KOPT-K1 (cell line): ENCODE results near the gene ACSM6.

Experiments used
- H3K27ac ChIP-seq: fragments of 200-600 bp; sonication (generic); 2 replicates; pipeline ENCODE4 v1.5.1; 2016; ENCODE audit warnings: antibody characterized with exemption, mild to moderate bottlenecking, low read depth, low read length; ENCODE audit not compliant: poor library complexity, severe bottlenecking
- H3K36me3 ChIP-seq: fragments of 200-600 bp; sonication (generic); 2 replicates; pipeline ENCODE4 v1.5.1; 2017; ENCODE audit warnings: antibody characterized with exemption, mild to moderate bottlenecking, low read length, moderate library complexity; ENCODE audit not compliant: insufficient read depth
- H3K9me3 ChIP-seq: fragments of 200-600 bp; sonication (generic); 2 replicates; pipeline ENCODE4 v1.5.1; 2017; ENCODE audit warnings: antibody characterized with exemption, low read length, mild to moderate bottlenecking; ENCODE audit not compliant: insufficient read depth, poor library complexity, severe bottlenecking

The ACSM6 gene

DNA sequence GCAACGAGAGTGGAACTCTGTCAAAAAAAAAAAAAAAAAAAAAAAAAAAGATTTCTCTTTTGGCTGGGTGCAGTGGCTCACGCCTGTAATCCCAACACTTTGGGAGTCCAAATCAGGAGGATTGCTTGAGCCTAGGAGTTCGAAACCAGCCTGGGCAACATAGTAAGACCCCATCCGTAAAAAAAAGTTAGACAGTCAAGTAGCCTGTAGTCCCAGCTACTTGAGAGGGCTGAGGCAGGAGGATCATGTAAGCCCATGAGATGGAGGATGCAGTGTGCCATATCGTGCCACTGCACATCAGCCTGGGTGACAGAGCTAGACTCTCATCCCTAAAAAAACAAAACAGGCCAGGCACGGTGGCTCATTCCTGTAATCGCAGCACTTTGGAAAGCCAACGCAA is 71.5 kb downstream of the ACSM6 start:
- Histone ChIP-seq H3K36me3 (no peaks in the 10 kb centered on the region), H3K9me3 (no peaks in the 10 kb centered on the region), H3K27ac (no peak overlapping the region)

DNA sequence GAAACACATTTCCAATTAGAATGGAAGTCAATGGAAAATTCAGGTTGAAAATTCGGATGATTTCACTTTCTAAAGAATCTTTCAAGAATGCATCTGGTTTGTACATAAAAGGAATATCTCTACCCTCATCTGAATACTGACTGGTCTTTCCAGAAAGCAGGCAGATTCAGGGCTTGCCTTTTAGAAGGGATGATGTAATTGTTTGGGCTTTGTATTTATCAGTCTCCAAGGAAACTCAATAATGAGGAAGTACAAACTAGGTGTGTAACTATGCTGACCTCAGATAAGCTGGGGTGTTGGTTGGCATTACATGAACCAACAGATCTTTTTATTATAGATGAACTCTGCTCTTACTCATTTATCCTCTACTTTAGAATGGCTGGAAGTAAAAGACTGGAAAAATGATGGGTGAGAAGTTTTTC is 72.6 kb downstream of the ACSM6 start:
- Histone ChIP-seq H3K9me3 (no peaks in the 10 kb centered on the region), H3K27ac (no peak overlapping the region), H3K36me3 (no peaks in the 10 kb centered on the region)

GRCh38 chr10:95267251-95267650 is 73.2 kb downstream of the ACSM6 start:
- H3K36me3 ChIP-seq: no peaks in the 10 kb centered on the region
- no peaks in the 10 kb centered on the region for H3K9me3 ChIP-seq
- H3K27ac ChIP-seq: no peak overlapping the region

- no peak overlapping the region for H3K27ac ChIP-seq
- H3K9me3 ChIP-seq: no peaks in the 10 kb centered on the region
- H3K36me3 ChIP-seq: no peaks in the 10 kb centered on the region
Observed at GRCh38 chr10:95268438-95268837, 74.4 kb downstream of the ACSM6 start.

DNA sequence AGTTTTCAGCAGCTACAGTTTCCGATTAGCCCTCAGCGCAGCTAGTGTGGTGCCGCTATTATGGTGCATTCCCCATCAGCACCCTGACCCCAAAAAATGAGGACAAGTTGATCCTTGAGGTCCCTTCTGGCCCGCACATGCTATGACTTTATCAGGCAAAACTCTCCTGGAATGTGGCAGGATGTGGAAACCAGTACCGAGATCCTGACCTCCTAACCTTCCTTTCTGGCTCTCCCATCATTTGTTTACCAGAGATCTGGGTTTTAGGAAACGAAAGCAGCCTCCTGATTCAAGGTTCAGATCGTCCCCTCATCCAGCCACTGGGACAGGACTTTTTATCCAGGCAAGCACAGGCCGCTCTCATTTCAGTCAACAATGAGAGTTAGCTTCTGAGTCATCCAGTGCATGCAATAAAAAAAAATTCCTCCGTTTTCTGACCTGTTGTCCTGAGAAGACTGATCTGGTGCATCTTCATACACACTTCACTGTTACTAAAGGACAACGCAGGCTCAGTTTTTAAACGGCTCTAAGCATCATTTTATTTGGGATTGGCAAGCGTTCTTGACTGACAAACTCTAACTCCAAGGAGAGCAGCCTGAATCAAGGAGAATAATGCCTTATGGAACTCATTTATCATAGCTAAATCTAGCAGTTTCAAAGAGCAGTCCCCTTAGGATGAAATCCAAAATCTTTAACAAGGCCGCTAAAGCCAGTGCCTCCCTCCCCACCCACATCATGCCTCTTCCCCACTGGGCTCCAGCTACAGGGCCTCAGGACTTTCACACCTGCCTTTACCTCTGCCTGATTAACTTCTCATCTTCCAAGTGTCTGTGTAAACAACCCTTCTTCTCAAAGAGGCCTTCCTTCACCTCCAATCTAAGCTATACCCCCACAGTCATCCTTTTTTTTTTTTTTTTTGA is 79.6 kb downstream of the ACSM6 start:
- Histone ChIP-seq H3K27ac (no peak overlapping the region), H3K36me3 (no peaks in the 10 kb centered on the region), H3K9me3 (no peaks in the 10 kb centered on the region)

DNA sequence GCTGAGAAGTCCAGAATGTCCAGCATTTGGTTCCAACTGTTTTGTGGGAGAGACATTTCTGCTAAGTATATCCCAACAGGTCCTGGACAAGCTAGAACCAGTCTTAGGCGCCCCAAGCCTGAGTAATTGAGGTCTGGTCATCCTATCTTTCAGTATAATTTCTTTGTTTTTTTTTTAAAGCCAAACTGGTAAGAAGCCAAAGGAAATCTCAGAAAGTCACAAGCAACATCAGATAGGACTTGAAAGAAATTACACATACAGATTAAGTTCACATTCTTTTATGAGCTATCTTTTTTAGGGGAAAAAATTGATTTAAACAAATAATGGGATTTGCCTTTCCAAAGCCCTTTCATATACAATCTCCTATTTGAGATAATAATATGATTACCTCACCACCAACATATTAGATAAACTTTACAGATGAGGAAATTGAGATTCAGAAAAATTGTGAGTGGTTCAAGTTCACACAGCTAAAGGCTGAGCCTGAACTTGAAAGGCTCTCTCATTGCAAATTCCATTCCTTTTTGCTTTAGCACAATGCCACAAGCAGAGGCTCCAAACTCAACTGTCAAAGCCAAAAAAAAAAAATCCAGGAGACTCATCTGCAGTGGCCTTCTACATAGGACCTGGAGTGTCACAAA is 81.8 kb downstream of the ACSM6 start:
- no peaks in the 10 kb centered on the region for H3K9me3 ChIP-seq
- no peak overlapping the region for H3K27ac ChIP-seq
- no peaks in the 10 kb centered on the region for H3K36me3 ChIP-seq

DNA sequence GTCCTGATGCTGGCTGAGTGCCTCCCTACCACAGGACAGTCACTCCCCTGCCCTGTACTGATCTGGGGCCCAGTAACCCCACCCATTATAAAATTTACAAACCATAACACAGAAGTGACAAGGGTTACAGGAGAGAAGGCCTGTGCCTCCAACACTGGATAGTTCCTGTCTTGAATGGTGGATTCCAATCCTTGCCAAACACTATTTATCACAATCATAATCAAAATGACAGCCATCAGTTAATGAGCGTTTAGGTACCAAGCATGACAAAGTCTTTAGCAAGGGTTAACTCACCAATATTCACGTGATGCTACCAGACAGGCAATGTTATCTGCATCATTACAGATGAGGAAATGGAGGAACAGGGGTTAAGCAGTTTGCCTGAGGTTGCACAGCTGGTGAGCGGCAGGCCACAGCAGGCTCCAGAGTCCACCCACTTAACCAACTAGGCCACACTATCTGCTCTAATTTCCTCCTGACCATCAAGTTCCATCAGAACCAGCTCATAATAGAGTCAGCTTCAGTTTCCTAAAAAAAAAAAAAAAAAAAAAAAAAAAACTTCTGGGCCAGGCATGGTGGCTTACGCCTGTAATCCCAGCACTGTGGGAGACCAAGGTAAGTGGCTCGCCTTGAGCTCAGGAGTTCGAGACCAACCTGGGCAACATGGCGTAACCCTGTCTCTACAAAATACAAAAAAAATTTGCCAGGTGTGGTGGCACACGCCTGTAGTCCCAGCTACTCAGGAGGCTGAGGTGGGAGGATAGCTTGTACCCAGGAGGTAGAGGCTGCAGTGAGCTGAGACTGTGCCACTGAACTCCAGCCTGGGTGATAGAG is 82.5 kb downstream of the ACSM6 start:
- H3K27ac ChIP-seq: no peak overlapping the region
- H3K9me3 ChIP-seq: no peaks in the 10 kb centered on the region
- no peaks in the 10 kb centered on the region for H3K36me3 ChIP-seq

DNA sequence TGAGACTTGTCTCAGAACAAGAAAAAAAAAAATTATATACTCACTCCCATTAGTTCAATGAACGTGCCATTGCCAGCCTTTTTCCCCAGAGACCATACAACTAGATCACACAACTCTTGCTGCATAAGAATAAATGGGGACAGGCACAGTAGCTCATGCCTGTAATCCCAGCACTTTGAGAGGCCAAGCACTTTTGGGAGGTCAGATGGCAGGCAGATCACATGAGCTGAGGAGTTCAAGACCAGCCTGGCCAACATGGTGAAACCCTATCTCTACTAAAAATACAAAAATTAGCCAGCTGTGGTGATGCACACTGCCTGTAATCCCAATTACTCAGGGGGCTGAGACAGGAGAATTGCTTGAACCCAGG is 83.1 kb downstream of the ACSM6 start:
- H3K36me3 ChIP-seq: no peaks in the 10 kb centered on the region
- no peak overlapping the region for H3K27ac ChIP-seq
- no peaks in the 10 kb centered on the region for H3K9me3 ChIP-seq

DNA sequence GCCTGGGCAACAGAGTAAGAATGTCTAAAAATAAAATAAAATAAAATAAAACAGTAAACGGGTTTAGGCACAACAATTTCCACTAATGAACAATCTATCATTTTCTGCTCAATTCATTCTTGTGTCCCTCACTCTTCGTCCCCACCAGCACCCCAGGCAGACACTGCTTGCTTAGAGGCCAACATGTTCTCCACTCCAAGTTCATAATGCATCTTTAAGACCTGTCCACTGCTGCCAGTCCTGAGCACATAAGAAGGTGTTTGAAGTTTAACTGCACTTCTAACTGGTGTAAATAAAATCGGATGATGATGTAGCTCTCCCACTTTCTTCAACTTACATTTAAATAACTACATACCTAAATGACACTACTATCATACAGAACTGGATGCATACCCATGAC is 83.6 kb downstream of the ACSM6 start:
- H3K27ac ChIP-seq: no peak overlapping the region
- no peaks in the 10 kb centered on the region for H3K9me3 ChIP-seq
- no peaks in the 10 kb centered on the region for H3K36me3 ChIP-seq
